HepG2 (cell line): ENCODE results near the gene POLE3. TPM values are rescaled to one million over a fixed set of nuclear protein-coding genes. Genes with fewer than 3 reads are reported as not detected.
A peak's percentile ranks its signal among the peaks of the same experiment; 100 is the strongest.

Experiments used
- CAMTA2 ChIP-seq: sonication (generic); formaldehyde crosslinking; IDR thresholded peaks from 2 replicates; pipeline ENCODE4 v1.4.0; 2020; ENCODE audit warnings: mild to moderate bottlenecking, missing genetic modification reagents, borderline replicate concordance
- CENPT ChIP-seq: sonication (generic); formaldehyde crosslinking; IDR thresholded peaks from 2 replicates; pipeline ENCODE4 v1.8.0; 2022; ENCODE audit warnings: low read depth, mild to moderate bottlenecking, moderate library complexity, missing genetic modification reagents
- FOXJ3 ChIP-seq: sonication (generic); formaldehyde crosslinking; IDR thresholded peaks from 2 replicates; pipeline ENCODE4 v1.4.0; 2020; ENCODE audit warnings: missing genetic modification reagents, mild to moderate bottlenecking, borderline replicate concordance
- FOXM1 ChIP-seq: sonication (generic); formaldehyde crosslinking; IDR thresholded peaks from 2 replicates; pipeline ENCODE4 v1.5.0; 2020; ENCODE audit warnings: missing genetic modification reagents
- JUN ChIP-seq: sonication (generic); formaldehyde crosslinking; IDR thresholded peaks from 2 replicates; pipeline ENCODE4 v1.4.0; 2020; ENCODE audit warnings: mild to moderate bottlenecking, missing genetic modification reagents
- KDM6A ChIP-seq: IDR thresholded peaks from 2 replicates; pipeline ENCODE4 v1.6.1; 2016; ENCODE audit warnings: low read depth
- MAFF ChIP-seq: IDR thresholded peaks from 2 replicates; pipeline ENCODE4 v1.6.1; 2011; ENCODE audit warnings: low read depth, low read length, improper control_type of control experiment
- MAZ ChIP-seq, 2 experiments: sonication (generic) in 1 of 2; formaldehyde crosslinking in 1 of 2; IDR thresholded peaks; 2 replicates each; pipeline versions ENCODE4 v1.5.0 to v1.6.1; 2012 to 2020; ENCODE audit warnings: low read depth in 2 of 2, mild to moderate bottlenecking in 2 of 2, borderline replicate concordance in 1 of 2, improper control_type of control experiment in 1 of 2, low read length in 1 of 2, missing genetic modification reagents in 1 of 2, moderate library complexity in 1 of 2
- SMAD9 ChIP-seq: sonication (generic); formaldehyde crosslinking; IDR thresholded peaks from 2 replicates; pipeline ENCODE4 v1.5.1; 2020; ENCODE audit warnings: mild to moderate bottlenecking, missing genetic modification reagents
- ZFP1 ChIP-seq: IDR thresholded peaks from 2 replicates; pipeline ENCODE4 v1.6.1; 2016
- ZMAT3 ChIP-seq: sonication (generic); formaldehyde crosslinking; conservative IDR thresholded peaks from 2 replicates; pipeline ENCODE4 v1.7.0; 2021; ENCODE audit warnings: missing genetic modification reagents
- ZNF234 ChIP-seq: sonication (generic); formaldehyde crosslinking; conservative IDR thresholded peaks from 2 replicates; pipeline ENCODE4 v1.5.1; 2020; ENCODE audit warnings: mild to moderate bottlenecking, missing genetic modification reagents
- ZNF781 ChIP-seq: sonication (generic); formaldehyde crosslinking; IDR thresholded peaks from 2 replicates; pipeline ENCODE4 v1.5.1; 2020; ENCODE audit warnings: borderline replicate concordance, mild to moderate bottlenecking, missing genetic modification reagents; ENCODE audit errors: not compliant biosample characterization
- polyA plus RNA-seq, 8 experiments: library from polyadenylated mRNA; depleted of rRNA in 3 of 8; stranded (reverse) in 7 of 8; unstranded in 1 of 8; fragments of >200 nt; fragmentation: Illumina TruSeq in 4 of 8; extraction: Trizol in 4 of 8; gene quantifications; 2 replicates each; pipeline versions ENCODE4 v1.2.1 to v1.2.3, GENCODE V29; 2011 to 2016; ENCODE audit warnings: low read depth in 4 of 8, missing spikeins in 1 of 8, mixed read lengths in 1 of 8; ENCODE audit not compliant: insufficient read depth in 1 of 8
- total RNA-seq, 5 experiments: library from RNA; depleted of rRNA; stranded (reverse); fragments of >200 nt; fragmentation: Illumina TruSeq; extraction: Trizol; gene quantifications; 2 replicates each; pipeline ENCODE4 v1.2.3, GENCODE V29; 2016; ENCODE audit warnings: low read depth in 1 of 5
- TF ChIP-seq, protein P1 (sequence below): sonication (generic); formaldehyde crosslinking; IDR thresholded peaks from 2 replicates; pipeline ENCODE4 v1.4.0; 2020; ENCODE audit warnings: missing genetic modification reagents, borderline replicate concordance
- TF ChIP-seq, protein P2 (sequence below), 2 experiments: sonication (generic) in 1 of 2; formaldehyde crosslinking in 1 of 2; IDR thresholded peaks; 2 replicates each; pipeline versions ENCODE4 v1.6.1 to v1.9.0; 2014 to 2022; ENCODE audit warnings: antibody characterized with exemption in 1 of 2, borderline replicate concordance in 1 of 2, inconsistent platforms in 1 of 2, low read depth in 1 of 2, missing genetic modification reagents in 1 of 2

POLE3 gene
- total and polyA plus RNA-seq, 2 of the 13 experiments (the other 11 are each of a cell fraction or from before 2014, with no cell fraction given) = 36.0 to 77.2 TPM

DNA sequence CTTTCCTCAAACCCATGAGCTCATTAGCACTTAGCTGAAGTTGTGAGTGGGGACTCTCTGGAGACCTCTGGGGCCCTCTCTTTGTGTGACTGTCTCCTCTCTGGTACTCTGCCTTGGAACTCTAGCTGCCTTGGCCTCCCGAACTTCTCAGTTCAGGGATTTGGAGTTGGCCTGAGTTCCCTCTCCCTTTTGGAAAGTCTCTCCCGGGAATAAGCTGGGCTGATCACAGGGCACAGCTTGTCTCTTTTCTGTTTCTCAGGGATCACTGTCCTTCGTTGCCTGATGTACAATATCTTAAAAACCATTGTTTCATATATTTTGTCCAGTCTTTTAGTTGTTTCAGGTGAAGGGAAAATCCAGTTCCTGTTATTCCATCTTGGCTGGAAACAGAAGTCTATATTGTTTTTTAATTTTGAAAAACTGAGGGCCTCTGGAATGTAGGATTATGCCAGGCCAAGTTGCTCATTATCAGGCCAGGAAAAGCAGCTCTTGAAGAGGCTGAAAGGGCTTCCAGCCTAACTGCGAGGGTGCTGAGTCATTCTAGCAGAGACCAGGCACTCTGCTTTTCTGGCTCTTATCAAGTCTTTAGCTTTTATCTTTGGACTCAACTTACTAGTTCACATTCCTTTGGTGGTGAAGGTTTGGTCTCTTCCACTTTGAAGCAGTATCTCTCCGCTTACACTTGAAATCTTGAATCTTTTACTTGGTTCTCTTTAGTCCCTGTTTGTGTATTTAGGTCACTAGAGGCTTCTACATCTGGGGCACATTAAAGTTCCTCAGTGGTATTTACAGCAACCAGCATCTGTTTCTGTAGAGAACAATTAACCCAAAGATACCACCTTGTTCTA lies 44.7 kb upstream of the POLE3 start (continued):
- TF ChIP-seq ZNF234 (CRISPR knock-in tag) (no peak), ZFP1 (no peak), JUN (CRISPR knock-in tag) (no peak), KDM6A (CRISPR knock-in tag) (no peak), CENPT (CRISPR knock-in tag) (no peak), ZNF781 (CRISPR knock-in tag) (no peak), FOXJ3 (CRISPR knock-in tag) (no peak), FOXM1 (CRISPR knock-in tag) (no peak), MAZ (IDR thresholded peaks at IDR 0.05; ENCODE audit: borderline replicate concordance, low read depth, low read length) (no peak), MAZ (CRISPR knock-in tag; IDR thresholded peaks at IDR 0.05; ENCODE audit: low read depth) (no peak), ZMAT3 (CRISPR knock-in tag) (no peak), MAFF (peak; percentile 56), CAMTA2 (no peak), SMAD9 (CRISPR knock-in tag) (no peak)
- TF ChIP-seq, protein P1, sequence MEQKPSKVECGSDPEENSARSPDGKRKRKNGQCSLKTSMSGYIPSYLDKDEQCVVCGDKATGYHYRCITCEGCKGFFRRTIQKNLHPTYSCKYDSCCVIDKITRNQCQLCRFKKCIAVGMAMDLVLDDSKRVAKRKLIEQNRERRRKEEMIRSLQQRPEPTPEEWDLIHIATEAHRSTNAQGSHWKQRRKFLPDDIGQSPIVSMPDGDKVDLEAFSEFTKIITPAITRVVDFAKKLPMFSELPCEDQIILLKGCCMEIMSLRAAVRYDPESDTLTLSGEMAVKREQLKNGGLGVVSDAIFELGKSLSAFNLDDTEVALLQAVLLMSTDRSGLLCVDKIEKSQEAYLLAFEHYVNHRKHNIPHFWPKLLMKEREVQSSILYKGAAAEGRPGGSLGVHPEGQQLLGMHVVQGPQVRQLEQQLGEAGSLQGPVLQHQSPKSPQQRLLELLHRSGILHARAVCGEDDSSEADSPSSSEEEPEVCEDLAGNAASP (CRISPR knock-in tag) = 0 out of 2 replicates have a peak, but pooled peaks have one; percentile 27
- TF ChIP-seq, protein P2, sequence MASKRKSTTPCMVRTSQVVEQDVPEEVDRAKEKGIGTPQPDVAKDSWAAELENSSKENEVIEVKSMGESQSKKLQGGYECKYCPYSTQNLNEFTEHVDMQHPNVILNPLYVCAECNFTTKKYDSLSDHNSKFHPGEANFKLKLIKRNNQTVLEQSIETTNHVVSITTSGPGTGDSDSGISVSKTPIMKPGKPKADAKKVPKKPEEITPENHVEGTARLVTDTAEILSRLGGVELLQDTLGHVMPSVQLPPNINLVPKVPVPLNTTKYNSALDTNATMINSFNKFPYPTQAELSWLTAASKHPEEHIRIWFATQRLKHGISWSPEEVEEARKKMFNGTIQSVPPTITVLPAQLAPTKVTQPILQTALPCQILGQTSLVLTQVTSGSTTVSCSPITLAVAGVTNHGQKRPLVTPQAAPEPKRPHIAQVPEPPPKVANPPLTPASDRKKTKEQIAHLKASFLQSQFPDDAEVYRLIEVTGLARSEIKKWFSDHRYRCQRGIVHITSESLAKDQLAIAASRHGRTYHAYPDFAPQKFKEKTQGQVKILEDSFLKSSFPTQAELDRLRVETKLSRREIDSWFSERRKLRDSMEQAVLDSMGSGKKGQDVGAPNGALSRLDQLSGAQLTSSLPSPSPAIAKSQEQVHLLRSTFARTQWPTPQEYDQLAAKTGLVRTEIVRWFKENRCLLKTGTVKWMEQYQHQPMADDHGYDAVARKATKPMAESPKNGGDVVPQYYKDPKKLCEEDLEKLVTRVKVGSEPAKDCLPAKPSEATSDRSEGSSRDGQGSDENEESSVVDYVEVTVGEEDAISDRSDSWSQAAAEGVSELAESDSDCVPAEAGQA (IDR thresholded peaks at IDR 0.05; ENCODE audit: low read depth) = no peak
- TF ChIP-seq, protein P2 (CRISPR knock-in tag; IDR thresholded peaks at IDR 0.05; ENCODE audit: borderline replicate concordance) = no peak
